Embryonic facial prominence (tissue), 1 donor: ENCODE results near the gene ANKS1A.

Source experiments
- DNase-seq: peaks from one replicate; pipeline ENCODE4 v3.0.0-alpha.2; 2016; ENCODE audit errors: extremely low spot score

The ANKS1A gene

DNA sequence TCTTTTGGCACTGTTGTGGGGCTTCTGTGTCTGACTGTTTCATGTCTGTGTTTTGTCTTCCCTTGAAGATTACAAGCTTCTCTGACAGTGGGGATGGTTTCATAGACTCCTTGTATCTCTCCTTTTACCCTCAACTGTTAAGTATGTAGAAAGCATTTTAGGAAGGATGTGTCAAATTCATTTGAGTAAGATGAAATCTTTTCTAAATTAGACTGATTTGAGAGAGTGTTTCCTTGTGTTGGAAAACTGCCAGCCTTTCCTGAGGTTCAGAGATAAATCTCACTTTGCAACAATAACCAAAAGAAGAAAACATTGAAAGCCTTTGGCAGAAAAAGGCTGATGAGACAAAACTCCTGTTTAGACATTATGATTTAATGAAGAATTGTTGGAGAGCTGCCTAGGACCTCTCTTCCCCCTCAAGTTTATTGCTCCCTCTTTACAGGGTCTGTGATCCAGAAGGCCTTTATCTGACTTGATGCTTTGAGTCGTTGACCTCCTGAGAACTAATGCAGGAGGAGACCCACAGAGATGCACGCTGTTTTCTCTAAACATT, 68.3 kb downstream of the ANKS1A start:
- DNase-seq = no peak

DNA sequence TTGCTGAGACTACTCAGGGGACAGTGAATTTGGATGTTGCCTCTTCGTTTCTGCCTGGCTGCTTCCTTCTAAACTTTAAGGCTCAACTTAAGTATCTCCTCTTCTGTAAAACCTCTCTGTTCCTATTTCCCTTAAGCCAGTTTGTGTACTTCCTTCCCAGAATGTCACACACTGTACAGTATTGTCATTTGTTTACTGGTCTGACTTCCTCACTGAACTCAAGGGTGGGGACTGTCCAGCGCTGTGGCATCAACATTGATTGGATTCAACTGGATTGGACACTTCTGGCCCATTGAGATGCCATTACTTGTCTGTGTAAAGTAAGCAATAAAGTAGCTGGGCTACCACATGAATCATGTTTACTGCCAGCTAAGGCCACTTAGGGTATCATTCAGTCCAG, 69.7 kb downstream of the ANKS1A start:
- DNase-seq = no peak

DNA sequence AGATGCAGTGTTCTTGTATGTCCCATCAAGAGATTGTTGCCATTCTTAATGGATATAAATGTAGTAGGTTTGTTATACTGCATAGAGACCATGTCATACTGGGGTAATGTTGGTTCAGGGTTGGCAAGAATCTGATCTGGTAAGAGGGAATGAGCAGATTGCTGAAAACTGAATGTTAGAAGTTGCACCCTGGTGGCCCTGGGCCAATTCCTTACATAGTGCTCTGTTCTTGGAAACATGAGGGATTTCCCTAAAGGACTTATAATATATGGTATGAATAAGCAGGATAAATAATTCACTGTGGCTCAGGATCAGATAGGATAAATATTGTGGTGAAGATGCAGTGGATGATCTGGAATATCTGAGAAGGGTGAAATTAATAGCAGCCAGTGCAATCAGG, 70.2 kb downstream of the ANKS1A start:
- DNase-seq = no peak

DNA sequence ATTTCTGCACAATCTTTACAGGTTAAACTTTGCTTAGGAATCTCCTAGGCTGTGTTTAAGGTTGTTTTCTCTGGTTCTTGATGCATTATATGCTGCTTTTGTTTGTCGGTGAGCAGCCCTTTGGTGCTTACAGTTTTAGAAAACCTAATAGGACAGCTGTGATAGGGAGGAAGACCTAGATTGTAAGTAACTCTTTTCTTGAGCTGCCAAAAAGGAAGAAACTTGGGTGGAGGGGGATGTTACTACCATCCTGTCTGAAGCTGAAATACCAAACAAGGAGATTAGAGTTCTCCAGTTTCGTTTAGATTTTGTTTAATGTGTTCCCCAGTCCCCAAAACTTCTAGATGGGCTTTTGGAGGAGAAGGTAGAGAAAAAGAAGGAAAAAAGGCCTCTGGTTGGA, 72.0 kb downstream of the ANKS1A start:
- no peak for DNase-seq

DNA sequence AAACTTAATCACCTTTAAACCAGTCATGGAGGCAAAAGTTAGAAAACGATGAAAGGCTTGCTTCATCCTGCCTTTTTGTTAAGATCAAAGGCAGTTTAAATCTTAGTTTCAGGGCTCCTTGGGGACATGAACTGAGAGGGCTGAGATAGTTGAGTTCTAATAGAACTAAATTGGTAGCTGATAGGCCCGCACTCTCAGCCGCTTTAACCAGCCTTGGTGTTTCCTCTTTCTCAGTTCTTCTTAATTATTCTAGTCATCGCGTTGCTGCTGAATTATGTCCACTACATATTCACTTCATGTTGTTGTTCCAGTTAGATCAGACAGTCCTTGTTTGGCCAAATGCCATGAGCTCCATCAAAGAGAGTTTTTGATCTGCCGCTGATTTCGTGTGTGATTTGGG, 72.5 kb downstream of the ANKS1A start:
- DNase-seq = no peak

DNA sequence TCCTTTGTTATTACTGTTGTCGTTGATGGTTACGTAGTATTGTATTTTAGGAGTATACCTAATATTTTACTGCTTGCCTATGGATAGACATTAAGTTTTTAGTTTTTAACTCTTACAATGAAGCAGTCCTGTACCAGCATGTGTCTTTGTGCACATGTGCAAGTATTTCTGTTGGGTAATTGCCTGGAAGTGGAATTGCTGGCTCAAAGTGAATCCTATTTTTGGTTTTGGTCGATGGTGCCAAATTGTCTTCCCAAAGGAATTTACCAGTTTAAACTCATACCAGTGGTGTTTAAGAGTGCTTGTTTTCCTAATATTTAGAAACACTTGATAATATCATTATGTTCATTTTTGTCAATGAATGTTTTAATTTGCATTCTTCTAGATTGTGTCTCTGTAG, 75.5 kb downstream of the ANKS1A start:
- no peak for DNase-seq

DNA sequence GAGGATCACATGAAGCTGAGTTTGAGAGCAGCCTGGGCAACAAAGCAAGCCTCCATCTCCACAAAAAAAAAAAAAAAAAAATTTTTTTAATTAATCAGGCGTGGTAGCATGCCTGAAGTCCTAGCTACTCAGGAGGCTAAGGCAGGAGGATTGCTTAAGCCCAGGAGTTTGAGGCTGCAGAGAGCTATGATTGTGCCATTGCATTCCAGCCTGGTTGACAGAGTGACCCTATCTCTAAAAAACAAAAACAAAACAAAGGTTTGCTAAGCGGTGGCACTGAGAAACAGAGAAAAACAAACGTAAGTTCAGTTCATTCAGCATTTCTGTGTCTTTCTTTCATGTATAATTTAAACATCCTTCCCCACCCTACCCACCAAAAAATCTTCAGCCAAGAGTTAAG, 78.4 kb downstream of the ANKS1A start:
- DNase-seq = no peak

DNA sequence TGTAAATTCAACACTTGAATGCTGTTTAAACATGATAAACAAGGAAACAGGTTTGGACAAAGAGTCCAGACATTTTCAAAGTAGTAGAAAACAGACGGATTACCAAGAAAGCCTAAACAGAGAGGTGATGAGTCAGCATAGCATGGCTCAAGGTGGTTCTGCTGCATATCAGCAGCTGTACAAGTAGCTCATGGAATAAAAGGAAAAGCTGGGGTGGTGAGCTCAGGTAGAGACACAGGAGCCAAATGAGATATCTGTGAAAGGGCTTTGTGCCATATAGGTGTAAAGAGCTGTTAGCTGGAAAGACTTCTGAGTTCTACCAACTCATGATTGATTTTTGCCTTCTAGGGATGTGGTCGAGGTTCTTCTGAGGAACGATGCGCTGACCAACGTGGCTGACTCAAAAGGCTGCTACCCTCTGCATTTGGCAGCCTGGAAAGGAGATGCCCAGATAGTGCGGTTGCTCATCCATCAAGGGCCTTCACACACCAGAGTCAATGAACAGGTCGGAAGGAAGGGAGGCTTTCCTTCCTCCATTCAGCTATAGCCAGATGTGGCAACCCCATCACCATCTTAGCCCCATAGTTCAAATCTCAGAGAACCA, 80.7 kb downstream of the ANKS1A start:
- DNase-seq = no peak

DNA sequence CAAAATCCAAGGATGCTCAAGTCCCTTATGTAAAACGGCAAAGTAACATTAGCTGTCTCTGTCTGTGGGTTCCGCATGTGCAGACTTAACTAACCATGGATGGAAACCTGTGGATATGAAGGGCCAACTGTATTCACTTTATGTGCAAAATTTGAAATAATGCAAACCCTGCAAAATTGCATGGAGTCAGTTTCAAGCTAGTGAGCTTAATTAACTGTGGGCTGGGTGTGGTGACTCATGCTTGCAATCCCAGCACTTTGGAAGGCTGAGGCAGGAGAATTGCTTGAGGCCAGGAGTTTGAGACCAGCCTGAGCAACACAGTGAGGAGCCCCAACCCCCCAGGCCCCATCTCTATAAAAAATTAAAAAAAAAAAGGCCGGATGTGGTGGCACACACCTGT, 81.4 kb downstream of the ANKS1A start:
- DNase-seq = no peak

DNA sequence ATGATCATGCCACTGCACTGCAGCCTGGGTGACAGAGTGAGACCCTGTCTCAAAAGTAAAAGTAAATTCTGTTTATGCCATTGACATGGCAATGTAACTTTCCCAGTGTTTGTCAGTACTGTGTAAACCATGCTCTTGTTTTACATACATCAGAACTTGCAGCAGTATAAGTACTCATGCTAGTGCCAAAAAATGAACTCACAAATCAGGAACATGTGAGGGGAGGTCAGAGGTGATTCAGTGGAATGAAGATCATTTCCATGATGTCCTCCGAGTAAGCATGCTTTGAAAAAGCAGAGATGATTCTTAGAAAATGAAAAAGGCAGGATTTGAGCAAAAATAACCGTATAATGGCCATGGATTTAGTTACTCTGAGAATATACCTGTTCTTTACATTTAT, 81.9 kb downstream of the ANKS1A start:
- no peak for DNase-seq

DNA sequence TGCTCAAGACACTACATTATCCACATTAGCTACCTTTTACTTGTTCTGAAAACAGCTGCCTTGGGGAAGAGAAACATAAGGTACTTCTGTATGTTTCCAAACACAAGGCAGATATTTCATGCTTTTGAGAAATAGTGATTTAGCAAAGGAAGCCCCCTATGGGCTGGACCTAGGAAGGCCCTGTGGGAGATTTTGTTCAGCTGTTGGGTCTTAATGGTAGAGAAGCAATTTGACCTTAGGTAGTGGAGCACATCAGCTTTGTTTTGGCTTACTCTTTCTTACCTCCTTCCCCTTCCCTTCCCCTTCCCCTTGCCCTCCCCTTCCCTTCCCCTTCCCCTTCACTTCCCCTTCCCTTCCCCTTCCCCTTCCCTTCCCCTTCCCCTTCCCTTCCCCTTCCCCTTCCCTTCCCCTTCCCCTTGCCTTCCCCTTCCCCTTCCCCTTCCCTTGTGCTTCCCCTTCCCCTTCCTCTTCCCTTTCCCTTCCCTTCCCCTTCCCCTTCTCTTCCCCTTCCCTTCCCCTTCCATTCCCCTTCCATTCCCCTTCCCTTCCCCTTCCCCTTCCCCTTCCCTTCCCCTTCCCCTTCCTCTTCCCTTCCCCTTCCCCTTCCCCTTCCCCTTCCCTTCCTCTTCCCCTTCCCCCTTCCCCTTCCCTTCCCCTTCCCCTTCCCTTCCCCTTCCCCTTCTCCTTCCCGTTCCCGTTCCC, 84.6 kb downstream of the ANKS1A start:
- DNase-seq = no peak

DNA sequence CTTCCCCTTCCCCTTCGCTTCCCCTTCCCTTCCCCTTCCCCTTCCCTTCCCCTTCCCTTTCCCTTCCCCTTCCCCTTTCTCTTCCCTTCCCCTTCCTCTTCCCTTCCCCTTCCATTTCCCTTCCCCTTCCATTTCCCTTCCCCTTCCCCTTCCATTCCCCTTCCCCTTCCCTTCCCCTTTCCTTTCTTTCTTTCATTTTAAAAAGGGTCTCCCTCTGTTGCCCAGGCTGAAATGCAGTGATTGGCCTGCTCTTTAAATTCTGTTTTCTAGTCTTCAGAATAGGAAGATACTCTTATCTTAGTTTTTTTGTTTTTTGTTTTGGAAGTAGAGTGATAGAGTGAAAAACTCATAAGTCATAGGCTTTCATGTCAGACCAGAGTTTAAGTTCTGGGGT, 85.2 kb downstream of the ANKS1A start:
- DNase-seq = no peak

DNA sequence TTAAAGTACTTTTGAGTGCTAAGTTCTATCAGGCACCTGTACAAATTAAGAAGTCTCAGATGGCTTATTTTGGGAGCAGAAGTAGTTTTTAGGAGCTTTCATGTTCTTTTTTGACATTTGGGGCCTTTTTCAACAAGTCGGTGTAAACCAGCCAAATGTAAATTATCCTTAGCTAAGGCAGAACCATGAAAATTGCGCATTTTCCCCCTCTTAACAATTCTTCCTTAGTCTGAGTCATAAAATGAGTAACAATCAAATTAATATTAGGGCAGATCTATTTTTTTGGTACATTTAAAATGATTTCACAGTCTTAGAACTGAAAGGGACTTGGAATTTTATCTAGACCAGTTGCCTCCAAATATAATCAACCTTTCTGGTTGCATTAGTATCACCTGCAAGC, 87.2 kb downstream of the ANKS1A start:
- DNase-seq = no peak

DNA sequence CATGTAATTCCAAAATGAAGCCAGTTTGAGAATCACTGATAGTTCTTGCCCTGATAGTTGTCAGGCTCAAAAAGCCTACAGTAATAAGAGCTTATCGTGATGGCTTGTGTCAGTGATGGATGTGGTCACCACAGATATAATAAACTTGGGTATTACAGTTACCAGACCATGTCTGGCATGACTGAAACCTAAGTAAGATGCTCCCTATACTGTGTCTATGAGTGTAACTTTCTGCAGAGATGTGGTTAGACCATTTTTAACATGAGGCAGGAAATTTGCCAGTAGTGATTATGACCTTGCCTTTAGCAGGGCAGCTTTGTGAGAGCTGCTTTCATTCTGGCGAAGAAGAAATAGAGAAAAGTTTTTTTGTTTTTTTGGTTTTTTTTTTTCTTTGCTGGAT, 90.2 kb downstream of the ANKS1A start:
- no peak for DNase-seq

DNA sequence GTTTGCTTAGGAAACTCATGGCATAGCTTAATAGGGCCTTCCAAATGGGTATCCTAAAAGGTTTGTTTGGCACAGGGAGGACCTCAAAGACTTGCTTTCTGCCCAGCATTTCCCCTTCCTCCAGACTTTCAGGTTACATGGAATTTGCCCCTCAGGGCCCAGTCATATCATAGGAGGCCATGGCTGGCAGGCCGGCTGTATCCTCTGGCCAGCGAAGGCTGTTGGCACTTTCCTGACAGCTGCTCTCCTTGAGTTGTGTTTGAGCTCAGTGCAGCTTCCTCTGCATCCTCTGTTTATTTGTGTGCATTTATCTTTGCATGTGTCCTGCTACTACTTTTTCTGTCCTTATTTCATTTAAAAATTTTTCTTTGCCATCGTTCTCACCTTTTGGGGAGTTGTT, 90.9 kb downstream of the ANKS1A start:
- DNase-seq = no peak

DNA sequence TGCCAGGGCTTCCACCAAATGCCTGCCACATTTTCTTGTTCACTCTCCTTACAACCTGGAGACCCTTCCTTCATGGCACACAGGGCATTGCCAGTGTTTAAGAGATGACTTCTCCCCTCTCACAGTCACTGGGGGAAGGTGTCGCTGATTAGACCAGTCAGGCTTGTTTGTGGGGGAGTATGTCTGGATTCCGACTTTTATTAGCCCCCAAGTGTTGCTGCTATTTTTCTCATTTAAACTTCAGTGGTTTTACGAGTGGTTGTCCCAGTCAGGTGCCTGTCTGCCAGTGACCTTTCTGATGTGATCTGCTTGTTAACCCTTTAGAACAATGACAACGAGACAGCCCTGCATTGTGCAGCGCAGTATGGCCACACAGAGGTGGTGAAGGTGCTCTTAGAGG, 92.3 kb downstream of the ANKS1A start:
- DNase-seq = no peak

DNA sequence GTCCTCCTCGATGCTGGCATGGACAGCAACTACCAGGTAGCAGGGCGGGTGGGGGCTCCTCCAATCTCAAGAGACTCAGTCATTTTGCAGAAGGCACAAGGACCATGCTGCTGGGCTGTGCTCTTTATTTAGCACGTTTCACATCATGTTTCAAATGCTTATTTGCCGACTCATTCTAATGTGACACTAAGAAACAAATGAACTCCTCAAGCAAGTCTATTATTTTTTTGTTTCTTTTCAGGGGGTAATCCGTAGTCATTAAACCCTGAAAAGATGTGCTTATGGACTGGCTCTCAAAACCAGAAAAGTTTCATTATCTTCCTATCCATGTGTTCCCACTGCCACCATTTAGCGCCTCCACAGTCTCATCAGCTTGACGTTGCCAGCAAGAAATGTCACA, 92.9 kb downstream of the ANKS1A start:
- no peak for DNase-seq

DNA sequence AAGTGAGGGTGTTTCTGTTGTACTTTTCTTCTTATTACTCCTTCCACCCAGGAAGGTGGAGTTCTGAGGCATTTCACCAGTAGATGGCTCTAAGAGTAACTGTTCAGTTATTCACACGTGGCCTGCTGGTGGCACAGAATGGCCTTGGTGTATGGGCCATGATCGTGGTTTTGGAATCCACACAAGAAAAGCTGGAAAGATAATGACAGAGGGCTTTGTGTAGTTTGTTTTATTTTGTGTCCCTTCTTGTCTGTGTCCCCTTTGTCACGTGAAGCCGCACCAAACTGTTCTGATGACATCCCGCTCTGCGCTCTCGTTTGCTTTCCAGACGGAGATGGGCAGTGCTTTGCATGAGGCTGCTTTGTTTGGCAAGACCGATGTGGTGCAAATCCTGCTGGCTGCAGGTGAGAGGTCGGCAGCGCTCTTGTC, 93.4 kb downstream of the ANKS1A start:
- no peak for DNase-seq

DNA sequence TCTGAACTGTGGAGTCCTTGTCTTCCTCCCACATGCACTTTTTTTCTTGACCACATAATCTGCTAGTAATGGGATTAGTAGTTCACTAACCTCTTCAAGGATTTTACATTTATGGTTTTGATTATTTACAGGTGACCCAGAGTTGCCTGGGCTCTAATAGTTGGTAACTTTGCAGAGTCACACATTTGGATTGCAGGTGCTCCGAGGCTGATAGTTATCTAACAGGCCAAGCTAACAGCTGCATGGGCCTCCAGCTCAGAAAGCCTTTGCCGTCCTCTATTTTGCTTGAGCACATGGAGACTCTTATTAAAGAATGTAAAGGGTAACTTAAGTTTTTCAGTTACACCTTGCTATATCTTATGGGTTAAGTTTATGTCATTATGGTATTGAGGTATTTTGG, 95.4 kb downstream of the ANKS1A start:
- no peak for DNase-seq

DNA sequence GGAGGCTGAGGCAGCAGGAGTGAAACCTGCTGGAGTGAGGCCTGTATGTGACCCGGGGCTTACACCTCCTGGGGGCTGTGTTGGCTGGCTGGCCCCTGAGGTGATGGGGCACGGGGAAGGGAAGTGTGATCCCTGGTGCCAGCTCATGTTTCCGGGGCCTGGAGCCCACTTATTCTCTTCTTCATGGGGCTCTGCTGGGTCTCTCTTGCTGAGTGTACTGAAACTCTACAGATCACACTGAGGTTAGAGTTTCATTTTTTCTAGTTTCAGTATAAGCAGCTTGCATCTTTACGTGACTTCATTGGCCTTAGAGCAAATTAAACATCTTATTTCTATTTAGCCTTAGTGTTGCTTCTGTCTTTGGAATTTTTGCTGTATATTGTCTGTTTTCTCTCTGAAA, 96.2 kb downstream of the ANKS1A start:
- DNase-seq = no peak

DNA sequence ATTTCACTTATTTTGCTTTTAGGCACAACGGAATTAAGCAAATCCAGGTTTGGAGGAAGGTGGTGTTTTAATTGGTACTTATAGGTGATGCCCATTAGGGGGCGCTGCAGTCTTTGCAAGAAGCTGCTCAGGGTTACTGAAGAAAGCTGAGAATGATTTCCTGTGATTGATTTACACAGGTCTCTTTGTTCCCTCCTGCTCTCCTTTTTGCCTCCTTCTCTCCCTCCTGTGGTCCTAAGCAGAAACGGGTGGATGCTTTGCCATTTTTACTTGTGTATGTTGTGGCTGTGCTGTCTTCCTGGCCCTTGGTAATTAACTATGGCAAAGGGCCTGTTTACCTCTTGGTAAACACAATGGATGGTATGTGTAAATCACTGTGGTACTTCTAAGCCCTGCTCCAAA, 97.8 kb downstream of the ANKS1A start:
- DNase-seq = peak; percentile 83

DNA sequence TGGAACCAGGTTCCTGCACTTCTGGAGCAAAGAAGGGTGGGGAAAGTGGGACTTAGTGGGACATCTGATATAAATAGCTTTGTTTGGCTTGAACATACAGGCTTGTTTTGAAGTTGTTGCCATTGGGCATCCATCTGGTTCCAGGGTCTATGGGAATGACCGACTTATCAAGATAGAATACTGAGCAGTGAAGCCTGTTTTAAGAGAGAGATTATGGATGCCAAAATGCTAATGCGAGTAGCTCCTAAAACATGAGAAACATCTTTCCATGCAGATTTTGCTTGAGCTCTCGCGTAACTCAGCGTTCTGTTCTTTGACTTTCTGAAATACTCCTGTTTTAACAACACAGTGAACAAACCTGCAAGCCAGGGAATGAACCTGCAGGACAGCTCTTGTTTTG, 98.5 kb downstream of the ANKS1A start:
- no peak for DNase-seq

DNA sequence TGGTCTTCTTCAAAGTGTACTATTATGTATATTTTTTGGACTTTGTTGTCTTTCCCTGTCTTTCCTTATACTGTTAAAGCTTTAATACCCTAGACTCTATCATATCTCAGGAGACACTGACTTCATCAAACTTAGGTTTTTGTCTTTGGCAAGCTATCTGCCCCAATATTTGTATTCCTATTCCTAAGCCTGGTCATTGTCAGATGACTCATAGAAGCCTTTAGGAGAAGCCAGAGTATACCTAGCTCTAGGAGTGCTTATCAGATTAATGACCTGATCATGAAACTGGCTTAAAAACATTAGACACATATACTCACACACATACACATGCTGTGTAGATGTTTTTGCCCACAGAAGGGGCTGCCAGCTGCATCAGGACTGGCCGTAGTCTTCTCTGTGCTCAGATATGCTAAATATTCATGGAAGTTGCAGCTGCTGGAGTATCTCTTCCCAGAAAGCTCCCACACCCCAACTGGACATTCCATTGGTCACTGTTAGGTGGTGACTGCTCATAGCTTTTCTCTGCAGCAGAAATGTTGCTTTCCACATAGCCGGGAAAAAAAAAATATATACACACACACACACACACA, 102.0 kb downstream of the ANKS1A start:
- no peak for DNase-seq
